GM10847 (cell line): ENCODE results near the gene MED22.

Experiments
- POLR2A ChIP-seq: IDR thresholded peaks from 2 replicates; pipeline ENCODE4 v1.6.1; 2011; ENCODE audit not compliant: insufficient read length; ENCODE audit errors: extremely low read depth

MED22 gene

GRCh38 chr9:133304477-133305377 lies 43.2 kb downstream of the MED22 start:
- no peak for TF ChIP-seq POLR2A

GRCh38 chr9:133304158-133304470 lies 43.8 kb downstream of the MED22 start:
- no peak for TF ChIP-seq POLR2A

- TF ChIP-seq POLR2A, result no peak
These were observed 44.4 kb downstream of the MED22 start for GRCh38 chr9:133303266-133304157.

GRCh38 chr9:133301253-133302230 lies 46.4 kb downstream of the MED22 start:
- no peak for TF ChIP-seq POLR2A

GRCh38 chr9:133294257-133294656 lies 53.7 kb downstream of the MED22 start:
- TF ChIP-seq POLR2A, result no peak

- no peak for TF ChIP-seq POLR2A
These were observed 57.1 kb downstream of the MED22 start for GRCh38 chr9:133290751-133291302.
